GM03348 (cell line): ENCODE measurements around the gene ACBD6.

Source experiments
- DNase-seq: peaks from one replicate; pipeline ENCODE4 v3.0.0; 2012; ENCODE audit warnings: low spot score

ACBD6 gene

DNA sequence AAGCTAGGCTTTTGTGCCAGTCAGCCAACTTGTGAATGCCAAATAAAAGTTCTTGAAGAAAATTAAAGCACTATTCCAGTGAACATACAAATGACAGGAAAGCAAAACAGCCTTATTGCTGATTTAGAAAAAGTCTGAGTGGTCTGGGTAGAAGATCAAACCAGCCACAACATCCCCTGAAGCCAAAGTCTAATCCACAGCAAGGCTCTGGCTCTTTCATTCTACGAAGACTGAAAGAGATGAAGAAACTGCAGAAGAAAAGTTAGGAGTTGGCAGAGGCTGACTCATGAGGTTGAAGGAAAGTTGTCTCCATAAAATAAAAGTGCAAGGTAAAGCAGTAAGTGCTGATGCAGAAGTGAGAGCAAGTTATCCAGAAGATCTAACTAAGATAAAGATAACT lies 206.4 kb downstream of the ACBD6 start:
- DNase-seq, result no peak

DNA sequence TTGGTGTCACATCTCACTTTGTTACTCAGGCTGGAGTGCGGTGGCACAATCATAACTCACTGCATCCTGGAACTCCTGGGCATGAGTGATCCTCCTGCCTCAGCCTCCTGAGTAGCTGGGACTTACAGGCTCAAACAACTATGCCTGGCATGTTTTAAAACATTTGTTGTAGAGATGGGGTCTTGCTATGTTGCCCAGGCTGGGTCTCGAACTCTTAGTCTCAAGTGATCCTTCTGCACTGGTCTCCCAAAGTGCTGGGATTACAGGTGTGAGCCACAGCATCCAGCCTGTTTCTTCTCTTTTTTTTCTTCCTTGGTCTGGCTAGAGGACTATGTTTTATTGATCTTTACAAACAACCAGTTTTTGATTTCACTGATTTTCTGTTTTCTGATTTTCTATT lies 207.7 kb downstream of the ACBD6 start:
- no peak for DNase-seq

DNA sequence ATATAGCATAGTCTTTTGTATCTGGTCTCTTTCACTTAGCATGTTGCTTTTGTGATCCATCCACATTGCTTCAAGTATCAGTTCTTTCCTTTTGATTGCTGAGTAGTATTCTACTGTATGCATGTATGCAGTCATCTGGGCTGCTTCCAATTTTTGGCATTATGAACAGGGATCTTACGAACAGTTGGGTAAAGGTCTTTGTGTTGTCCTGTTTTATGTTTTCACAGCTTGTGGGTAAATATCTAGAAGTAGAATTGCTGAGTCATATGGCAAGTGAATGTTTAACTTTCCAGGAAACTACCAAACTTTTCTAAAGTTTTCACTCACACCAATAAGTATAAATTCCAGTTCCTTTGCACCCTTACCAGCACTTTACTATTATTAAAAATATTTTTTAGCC lies 211.4 kb downstream of the ACBD6 start:
- DNase-seq, result no peak

DNA sequence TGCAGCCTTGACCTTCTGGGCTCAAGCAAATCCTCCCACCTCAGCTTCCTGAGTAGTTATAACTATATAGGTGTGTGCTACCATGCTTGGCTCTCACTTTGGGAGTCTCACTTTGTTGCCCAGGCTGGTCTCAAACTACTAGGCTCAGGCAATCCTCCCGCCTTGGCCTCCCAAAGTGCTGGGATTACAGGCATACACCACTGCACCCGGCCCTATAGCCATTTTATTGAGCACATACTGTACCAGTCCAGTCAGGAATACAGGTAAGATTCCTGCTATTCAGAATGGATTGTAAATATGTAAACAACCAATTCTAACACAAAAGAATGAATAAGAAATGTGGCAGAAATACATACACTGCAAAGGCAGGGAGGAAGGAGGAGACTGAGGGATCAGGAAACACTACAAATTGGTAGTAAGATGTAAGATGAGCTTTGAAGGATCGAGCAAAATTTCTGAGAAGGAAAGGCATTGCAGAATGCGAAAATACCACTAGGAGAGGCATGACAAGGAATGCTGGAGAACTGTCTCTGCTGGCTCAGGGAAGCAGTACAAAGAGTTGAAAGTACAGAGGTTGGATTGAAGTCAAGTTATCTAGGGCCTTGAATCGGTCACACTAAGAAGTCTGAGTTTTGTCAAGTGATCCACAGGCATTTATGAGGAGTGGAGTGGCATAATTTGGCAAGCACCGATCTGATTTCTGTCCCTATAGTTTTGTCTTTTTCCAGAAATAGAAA lies 211.9 kb downstream of the ACBD6 start:
- no peak for DNase-seq

DNA sequence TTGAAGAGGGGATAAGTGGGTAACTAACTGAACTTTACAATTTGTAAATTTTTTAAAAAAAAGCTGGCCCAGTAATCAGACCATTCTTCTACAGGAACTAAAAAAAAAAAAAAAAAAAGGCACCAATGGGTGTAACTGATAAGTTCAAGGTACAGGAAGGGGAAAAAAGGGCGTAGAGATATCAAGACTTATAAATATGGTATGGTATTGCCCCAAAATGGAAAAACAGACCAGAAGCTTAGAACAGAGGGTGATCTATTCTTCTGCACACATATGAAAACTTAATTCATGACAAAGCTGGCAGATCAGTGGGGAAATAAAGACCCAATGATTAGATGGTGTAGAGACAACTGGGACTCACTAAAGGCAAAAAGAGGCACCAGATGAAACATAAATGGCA lies 213.4 kb downstream of the ACBD6 start:
- DNase-seq, result no peak

DNA sequence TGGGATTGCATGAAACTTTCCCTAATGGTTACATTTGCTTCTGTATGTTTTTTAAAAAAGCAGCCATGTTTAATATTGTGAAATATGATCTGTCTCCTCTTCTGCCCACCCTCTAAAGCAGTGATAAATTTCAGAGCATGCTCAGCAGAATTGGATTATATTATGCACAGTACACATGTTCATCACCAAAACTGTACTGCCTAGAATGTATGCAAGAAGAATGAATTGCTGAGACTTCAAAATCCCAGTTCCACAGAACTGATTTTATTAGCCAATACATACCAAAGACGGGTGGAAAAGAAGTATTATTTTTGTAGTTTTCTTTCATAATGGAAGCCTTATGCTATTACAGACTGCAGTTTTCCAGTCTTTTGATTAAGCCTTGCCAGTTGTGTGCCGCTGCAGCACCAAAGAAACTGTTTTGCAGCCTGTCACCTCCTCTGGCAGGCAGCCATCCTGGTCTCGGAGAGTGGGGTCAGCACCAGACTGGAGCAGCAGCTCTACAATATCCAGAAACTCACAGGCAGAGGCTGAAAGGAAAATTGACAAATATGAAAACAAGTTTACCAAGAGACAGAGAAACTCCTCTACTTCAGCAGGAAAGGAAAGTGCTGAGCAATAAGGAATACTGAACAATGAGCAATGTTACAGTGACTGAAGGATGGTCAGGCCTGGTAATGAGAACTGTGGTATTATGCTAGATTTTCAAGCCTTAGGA lies 214.2 kb downstream of the ACBD6 start:
- no peak for DNase-seq

DNA sequence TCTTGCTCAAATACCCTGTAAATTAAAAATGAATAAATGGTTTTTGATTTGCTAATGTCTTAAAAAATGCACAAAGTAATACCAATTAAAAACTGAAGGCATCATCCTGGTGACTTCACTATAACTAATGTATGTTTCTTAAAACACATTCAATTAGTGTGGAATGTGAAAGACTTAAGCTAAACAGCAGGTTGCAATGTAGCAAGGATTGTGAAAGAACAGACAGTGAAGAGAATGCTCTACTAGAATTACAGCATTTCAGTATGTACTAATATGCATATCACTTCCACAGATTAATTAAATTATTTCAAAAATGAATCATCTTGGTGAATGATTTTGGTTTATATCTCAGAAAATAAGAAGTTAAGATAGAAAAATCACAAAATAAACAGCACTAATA lies 216.0 kb downstream of the ACBD6 start:
- DNase-seq, result no peak

DNA sequence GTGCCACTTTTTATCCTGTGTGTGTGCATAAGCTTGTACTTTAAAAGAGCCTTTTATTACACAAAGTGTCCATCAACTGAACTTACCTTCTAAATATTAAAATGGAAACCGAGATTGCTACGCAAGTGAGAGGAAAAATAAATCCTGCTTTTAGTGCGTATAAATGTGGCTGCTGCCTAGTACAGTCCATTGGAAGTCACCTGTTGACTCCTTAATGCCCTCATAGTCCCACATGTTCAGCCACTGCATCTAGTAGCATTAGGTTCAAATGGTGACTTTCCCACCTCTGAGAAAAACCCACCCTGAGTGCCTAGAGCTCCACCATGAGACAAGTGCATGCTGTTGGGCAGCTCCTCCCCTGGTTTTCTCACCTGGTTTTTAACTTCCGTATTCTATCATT lies 219.3 kb downstream of the ACBD6 start:
- DNase-seq, result no peak

DNA sequence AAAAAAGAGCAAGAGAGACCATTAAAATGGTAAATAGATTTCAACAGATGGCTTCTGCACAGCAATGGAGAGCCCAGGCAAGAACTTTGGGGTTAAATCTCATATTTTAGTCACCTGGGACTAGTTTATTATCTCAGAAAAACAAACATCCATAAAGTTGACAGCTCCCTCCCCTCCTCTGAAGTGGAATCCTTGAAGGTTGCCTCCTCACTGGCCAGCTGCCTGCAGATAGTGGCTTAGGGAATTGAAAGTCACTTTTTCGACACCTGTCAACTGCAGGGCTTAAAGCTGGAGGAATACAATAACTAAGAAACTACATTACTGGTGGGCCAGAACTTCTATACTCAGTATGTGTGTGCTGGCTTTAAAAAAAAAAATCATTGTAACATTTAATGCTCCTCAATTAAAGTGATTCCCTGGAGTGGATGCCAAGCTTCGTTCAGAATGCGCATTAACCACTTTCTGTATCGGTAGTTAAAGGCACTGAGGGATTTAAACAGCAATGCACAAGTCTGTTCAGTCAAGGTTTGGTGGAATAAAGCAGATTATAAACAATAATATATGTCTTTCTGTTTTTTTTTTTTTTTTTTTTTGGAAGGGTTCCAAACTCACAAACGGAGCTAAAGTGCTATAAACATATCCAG lies 219.9 kb downstream of the ACBD6 start:
- DNase-seq, result no peak

DNA sequence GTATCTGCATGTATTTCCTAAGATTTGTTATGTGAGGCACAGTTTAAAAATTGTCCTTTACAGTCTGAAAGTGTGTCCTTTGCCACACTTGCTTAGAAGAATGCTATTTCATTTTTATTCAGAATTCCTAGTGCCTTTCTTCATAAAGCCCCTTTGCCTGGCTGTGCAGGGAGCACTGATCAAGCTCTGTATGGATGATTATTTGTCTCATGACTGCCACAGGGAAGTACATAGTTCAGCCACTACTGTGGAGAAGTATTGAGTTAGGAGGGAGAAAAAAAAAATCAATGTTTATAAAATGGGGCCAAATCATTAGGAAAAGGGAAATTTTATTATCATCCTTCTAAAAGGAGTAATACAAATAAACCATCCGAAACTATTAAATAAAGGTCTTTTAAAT lies 220.9 kb downstream of the ACBD6 start:
- no peak for DNase-seq

DNA sequence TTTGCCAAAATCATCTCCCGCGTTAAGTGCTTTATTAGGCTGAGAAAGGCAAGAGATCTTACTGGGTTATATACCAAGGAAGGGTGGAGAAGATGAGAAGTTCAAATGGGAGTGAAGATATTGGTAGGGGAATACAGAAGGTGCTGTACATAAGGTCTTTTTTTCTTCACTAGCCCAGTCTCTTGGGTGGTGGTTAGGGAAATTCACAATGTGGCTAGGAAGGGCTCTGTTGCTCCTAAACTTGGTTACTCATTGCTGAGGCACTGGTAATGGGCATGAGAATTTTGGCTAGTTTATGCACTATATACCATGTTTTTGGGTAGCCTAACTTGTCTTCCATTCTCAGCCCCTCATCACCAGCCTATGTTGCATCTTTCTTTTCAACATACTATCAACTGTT lies 221.8 kb downstream of the ACBD6 start:
- no peak for DNase-seq

DNA sequence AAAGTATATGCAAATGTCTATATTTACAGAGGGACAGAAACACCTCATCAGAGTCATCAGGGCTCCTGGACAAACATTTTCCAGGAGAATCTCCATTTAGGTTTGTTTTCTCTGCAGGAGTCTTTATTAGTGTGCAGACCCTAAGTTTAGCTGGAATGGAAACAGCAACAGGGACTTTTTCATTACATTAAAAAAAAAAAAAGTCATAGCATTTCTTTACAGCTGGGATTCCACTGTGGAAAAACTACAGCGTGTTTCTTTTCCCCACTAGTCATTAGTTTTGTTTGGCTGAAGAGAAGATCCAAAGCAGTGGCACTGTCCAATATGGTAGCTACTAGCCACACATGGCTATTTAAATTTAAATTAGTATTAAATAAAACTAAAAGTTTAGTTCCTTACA lies 222.7 kb downstream of the ACBD6 start:
- no peak for DNase-seq

DNA sequence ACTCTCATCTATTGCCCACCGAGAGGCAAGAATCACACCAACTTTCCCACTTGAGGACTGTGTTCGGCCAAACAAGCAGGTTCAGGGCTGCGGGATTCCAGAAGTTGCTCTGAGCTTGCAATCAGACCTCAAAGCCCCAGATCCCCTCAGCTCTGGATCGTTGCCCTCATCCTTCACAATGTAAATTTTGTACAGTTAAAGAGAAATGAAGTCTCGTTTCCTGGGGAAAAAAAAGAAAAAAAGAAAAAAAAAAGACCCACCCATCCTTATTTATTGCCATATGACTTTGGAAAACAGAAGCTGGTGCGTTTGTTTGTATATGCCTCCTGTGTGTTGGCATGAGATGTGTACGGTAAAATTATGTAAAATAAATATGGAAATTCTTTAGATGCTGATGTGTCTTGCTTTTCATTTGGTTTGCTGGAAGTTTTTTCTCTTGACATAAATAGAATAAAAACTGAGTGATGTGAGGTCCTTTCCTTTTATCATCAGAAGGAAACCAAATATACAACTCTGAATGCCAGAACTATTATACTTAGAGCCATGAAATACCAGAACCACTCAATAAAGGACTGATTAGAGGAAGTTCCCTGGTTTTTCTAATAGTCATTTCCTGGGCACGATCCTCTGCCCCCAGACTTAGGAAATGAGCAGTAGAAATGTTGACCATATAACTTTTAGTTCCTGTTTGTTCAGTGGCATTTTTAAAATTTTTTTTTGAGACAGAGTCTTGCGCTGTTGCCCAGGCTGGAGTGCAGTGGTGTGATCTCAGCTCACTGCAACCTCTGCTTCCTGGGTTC lies 223.6 kb downstream of the ACBD6 start:
- DNase-seq, result no peak

DNA sequence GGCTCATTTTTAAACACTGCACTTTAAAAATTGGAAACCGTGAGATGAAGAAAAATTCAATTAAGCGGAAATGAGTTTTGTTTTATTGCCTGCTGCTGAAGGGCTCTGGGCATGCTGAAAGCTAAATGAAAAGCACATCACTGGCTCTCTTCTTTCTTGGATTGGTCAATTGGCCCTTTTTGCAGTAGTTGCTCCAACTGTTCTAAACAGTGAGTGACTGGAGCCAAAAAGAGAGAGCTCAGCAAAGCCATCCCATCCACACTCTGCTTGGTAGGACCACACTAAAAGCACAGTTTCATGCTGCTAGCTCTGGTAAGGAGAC lies 224.2 kb downstream of the ACBD6 start:
- no peak for DNase-seq

DNA sequence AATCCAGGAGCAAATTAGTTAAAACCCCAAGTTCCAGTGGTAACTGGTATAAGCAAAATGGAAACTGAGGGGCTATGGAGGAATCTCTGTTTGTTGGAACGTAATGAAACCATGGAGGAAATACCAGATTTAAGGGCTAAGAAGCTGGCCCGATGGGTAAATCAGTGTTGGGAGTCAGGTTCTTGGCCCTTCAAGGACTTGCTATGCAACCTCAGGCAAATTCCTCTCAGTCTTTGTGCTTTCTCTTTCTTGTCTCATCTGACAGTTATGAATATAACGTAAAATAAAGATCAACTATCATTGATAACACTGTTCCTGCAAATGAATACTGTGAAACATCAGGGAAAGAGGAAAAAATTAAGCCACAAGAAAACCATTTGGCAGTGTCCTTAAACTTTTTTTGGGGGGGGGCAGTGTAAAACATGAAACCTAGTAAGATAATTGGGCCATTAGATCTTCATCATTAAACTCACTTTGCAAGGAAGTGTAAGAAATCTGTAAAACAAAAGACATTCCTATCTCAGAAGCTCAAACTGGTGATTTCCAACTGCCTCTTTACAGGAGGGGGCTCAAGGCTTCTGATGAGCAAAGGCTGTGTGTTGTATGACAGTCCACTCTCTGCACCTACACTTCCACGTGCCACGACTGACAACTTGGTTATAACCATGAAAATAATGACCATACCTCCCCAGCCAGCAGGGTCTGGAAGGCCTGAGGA lies 224.7 kb downstream of the ACBD6 start:
- no peak for DNase-seq

DNA sequence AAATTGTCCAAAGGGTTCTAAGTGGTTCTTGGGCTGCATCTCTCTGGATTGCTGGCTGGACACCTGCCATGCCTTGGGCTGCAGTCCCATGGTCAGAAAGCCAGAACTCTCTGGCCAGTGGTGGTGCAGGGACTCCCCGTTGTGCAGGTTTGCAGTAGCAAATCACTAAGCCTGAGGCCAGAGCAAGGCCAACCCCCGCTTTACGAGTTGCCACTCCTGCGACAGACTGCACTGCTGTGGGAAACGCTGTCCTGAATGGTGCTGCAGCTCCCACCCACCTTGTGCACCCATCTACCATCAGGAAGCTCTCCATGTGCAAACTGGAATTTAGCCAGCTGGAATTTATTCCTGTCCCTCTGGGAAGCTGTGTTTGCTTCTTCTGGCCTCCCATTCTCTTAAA lies 226.7 kb downstream of the ACBD6 start:
- no peak for DNase-seq

DNA sequence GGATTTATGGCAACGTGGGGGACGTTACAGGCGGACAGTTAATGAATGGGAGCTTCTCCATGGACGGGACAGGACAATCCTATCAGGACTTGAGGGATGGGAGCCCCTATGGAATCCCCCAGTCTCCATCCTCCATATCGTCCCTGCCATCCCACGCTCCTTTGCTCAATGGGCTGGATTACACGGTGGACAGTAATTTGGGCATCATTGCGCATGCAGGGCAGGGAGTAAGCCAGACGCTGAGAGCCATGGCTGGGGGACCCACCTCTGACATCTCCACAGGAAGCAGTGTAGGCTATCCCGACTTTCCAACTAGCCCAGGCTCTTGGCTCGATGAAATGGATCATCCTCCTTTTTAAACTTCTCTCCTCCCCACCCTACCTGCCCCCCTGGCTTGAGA lies 228.2 kb downstream of the ACBD6 start:
- no peak for DNase-seq

DNA sequence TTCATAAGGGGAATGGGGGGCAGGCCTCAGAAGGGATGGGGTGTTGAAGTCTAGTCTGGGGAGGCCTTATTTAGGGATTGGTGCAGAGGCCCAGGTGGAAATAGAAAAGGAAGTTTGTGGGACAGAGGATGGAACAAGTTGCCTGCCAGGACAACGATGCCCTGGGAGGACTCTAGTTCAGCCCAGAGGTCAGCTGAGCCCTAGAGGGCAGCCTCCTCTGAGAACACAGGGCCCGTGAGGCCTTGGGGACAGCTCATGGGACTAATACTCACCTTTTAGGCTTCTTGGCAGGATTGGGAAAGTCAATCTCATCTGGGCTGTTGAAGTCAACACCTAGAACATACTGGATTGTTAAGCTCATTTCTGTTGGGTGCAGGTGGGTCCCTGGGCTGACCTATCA lies 229.3 kb downstream of the ACBD6 start:
- DNase-seq, result no peak

DNA sequence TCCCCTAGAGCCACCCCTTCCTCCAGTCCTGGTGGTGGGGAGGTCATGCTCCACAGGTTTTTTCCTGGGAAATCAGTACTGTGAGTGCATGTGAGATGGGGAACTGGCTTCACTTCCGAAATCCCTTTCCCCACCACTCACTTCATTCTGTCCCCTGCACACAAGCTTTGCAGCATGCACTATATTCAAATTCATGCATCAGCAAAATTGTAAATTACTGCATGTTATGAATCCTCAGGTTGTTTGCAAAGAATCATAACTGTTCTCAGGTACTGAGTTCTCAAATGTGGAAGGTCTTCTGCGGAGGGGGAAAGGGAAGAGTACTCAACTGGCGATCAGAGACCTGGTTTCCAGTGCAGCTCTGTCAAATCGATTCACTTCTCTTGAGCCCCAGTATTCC lies 230.0 kb downstream of the ACBD6 start:
- no peak for DNase-seq

DNA sequence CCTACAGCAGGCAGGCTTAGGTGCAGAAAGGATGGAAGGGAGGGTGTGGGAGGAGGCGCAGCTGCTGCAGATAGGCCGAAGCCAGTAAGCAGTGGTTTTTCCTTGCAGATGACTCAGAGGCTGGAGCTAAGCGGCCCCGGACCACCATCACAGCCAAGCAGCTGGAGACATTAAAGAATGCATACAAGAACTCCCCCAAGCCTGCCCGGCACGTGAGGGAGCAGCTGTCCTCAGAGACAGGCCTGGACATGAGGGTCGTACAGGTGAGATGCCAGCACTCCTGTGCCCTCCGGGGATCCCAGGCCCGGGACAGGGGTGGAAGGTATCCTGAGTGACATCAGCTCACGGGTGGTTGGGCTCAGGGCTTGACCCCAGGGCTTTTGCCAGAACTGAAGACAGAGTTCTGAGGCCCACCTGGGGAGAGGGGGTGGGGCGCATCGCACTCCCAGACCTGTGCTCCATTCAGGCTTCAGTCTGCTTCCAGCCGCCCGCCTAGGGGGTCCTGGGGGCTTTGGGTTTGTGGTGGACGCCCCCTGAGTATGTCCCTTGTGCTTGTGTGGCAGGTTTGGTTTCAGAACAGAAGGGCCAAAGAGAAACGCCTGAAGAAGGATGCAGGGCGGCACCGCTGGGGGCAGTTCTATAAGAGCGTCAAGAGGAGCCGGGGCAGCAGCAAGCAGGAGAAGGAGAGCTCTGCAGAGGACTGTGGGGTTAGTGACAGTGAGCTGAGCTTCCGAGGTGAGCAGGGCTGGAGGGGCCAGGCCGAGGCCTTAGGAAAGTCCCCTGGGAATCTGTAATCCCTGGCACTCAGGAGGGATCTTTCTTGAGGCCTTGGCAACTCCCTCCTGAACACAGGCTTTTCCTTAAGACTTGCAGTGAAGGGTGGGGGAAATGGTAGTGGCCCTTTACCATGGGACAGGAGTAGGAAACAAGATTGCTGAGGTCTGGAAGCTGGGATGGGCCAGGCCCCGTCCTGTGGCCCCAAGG lies 230.8 kb downstream of the ACBD6 start:
- DNase-seq, result no peak
